Esophagus muscularis mucosa (tissue), 4 donors: ENCODE data around the gene MOCOS. TPM values are rescaled to one million over a fixed set of nuclear protein-coding genes. Genes with fewer than 3 reads are reported as not detected.
A peak's percentile ranks its signal among the peaks of the same experiment; 100 is the strongest.

Experiments
- DNase-seq: peaks from one replicate; pipeline ENCODE4 v3.0.0-alpha.2; 2017; ENCODE audit errors: extremely low spot score
- H3K27ac ChIP-seq, 4 donors: fragments of 200-600 bp; sonication (generic); replicated peaks in 1 of 4; 1 replicate in 3 of 4; 2 replicates in 1 of 4; pipeline ENCODE4 v1.5.1; 2016 to 2019; ENCODE audit warnings: mild to moderate bottlenecking in 1 of 4
- H3K27me3 ChIP-seq, 4 donors: fragments of 200-600 bp; sonication (generic); one replicate each; pipeline versions ENCODE4 v1.5.1 to v1.6.0; 2016 to 2019
- H3K36me3 ChIP-seq, 4 donors: fragments of 200-600 bp; sonication (generic); one replicate each; pipeline ENCODE4 v1.5.1; 2016 to 2019
- H3K4me1 ChIP-seq, 4 donors: fragments of 200-600 bp; sonication (generic); one replicate each; pipeline ENCODE4 v1.5.1; 2016 to 2019
- H3K4me3 ChIP-seq, 4 donors: fragments of 200-600 bp; sonication (generic); 1 replicate in 2 of 4; 2 replicates in 2 of 4; pipeline ENCODE4 v1.5.1; 2016 to 2019; ENCODE audit warnings: mild to moderate bottlenecking in 4 of 4, moderate library complexity in 1 of 4
- H3K9me3 ChIP-seq, 4 donors: fragments of 200-600 bp; sonication (generic); 1 replicate in 3 of 4; 2 replicates in 1 of 4; pipeline ENCODE4 v1.5.1; 2016 to 2019
- EP300 ChIP-seq: sonication (generic); formaldehyde crosslinking; IDR thresholded peaks from one replicate; pipeline ENCODE4 v1.6.1; 2017; ENCODE audit warnings: antibody characterized with exemption
- POLR2A ChIP-seq: fragments of 450-650 bp; IDR thresholded peaks from one replicate; pipeline ENCODE4 v1.6.1; 2017; ENCODE audit warnings: antibody characterized with exemption, moderate library complexity, mild to moderate bottlenecking, low read depth
- POLR2AphosphoS5 ChIP-seq, 2 donors: sonication (generic); formaldehyde crosslinking; IDR thresholded peaks; one replicate each; pipeline ENCODE4 v1.6.1; 2017; ENCODE audit warnings: antibody characterized with exemption in 2 of 2
- WGBS: methylation state at CpG from one replicate; pipeline ENCODE4 v1.1.5; 2018; 5-methylcytosine and 5-hydroxymethylcytosine counted together
- intact Hi-C: fragments of 100-400 bp; cut with DNase I; formaldehyde crosslinking; loops from one replicate; pipeline ENCODE4 v1.15.1; 2023
- total RNA-seq, 4 donors: library from RNA; depleted of rRNA; stranded (reverse); fragments of >200 nt; gene quantifications; one replicate each; pipeline versions ENCODE4 v1.1.0 to v1.2.1, GENCODE V29; 2016
- TF ChIP-seq, protein P1 (sequence below), 3 experiments: fragments of 200-600 bp in 2 of 3; fragments of 450-650 bp in 1 of 3; sonication (generic) in 2 of 3; IDR thresholded peaks; one replicate each; pipeline ENCODE4 v1.5.1; 2017 to 2019; ENCODE audit warnings: antibody characterized with exemption in 3 of 3, mild to moderate bottlenecking in 2 of 3, moderate library complexity in 1 of 3

Gene MOCOS
- total RNA-seq, 4 donors from 2014 or later: 0.98 to 1.7 (median 1.4) TPM

DNA sequence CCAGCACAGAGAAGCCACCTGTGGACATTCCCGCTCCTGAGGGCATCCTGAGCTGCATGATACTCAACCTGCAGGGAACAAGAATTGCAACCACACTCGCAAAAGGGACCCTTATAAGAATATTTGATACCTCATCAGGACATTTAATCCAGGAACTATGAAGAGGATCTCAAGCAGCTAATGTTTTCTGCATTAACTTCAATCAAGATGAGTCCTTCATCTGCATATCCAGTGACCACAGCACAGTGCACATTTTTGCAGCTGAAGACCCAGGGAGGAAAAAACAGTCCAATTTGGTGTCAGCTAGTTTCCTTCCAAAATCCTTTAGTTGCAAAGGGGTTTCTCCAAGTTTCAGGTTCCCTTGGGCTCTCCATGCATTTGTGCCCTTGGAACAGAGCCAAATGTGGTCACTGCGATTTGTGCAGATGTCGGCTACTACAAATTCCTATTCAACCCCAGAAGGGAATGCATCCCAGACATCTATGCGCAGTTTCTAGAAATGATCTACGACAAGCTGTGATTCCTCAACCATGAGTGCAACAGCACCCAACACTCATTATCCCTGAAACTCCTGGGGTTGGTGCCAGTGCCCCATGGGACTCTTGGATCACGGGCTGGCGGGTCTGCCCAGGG, 86.9 kb downstream of the MOCOS start:
- 92% methylated on average over 8 of the region's 8 CpGs for WGBS
- Histone ChIP-seq H3K27ac (no peak overlapping the region), H3K4me1 (no peaks in the 10 kb centered on the region), H3K27me3 (peaks cover 0 to 12% (median 0%) of the 10 kb centered on the region in 4 donors), H3K9me3 (no peaks in the 10 kb centered on the region), H3K4me3 (no peak overlapping the region), H3K36me3 (no peaks in the 10 kb centered on the region)
- DNase-seq: peak; percentile 34
- TF ChIP-seq, protein P1, sequence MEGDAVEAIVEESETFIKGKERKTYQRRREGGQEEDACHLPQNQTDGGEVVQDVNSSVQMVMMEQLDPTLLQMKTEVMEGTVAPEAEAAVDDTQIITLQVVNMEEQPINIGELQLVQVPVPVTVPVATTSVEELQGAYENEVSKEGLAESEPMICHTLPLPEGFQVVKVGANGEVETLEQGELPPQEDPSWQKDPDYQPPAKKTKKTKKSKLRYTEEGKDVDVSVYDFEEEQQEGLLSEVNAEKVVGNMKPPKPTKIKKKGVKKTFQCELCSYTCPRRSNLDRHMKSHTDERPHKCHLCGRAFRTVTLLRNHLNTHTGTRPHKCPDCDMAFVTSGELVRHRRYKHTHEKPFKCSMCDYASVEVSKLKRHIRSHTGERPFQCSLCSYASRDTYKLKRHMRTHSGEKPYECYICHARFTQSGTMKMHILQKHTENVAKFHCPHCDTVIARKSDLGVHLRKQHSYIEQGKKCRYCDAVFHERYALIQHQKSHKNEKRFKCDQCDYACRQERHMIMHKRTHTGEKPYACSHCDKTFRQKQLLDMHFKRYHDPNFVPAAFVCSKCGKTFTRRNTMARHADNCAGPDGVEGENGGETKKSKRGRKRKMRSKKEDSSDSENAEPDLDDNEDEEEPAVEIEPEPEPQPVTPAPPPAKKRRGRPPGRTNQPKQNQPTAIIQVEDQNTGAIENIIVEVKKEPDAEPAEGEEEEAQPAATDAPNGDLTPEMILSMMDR (IDR thresholded peaks at IDR 0.05): no peak
- TF ChIP-seq POLR2AphosphoS5 (IDR thresholded peaks at IDR 0.05) (no peak), EP300 (no peak), POLR2A (no peak)
- intact Hi-C loops: no loop called here

DNA sequence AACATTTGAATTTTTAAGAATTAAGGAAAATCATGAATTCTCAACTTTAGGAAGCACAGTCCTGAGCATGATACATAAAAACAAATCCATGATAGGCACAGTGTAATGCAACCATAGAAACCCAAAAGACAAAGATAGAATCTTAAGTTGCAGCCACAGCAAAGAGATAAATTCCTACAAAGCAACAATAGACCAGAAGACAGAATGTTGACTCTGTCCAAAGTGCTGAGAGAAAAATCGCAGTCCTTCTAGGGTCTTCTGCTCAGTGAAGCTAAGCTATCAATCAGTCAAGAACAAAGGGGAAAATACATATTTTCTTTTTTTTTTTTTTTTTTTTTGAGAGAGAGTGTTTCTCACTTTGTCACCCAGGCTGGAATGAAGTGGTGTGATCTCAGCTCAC, 88.3 kb downstream of the MOCOS start:
- TF ChIP-seq EP300: no peak
- no peak for TF ChIP-seq POLR2A
- TF ChIP-seq, protein P1 (IDR thresholded peaks at IDR 0.05): no peak
- no peak for TF ChIP-seq POLR2AphosphoS5 (IDR thresholded peaks at IDR 0.05)

DNA sequence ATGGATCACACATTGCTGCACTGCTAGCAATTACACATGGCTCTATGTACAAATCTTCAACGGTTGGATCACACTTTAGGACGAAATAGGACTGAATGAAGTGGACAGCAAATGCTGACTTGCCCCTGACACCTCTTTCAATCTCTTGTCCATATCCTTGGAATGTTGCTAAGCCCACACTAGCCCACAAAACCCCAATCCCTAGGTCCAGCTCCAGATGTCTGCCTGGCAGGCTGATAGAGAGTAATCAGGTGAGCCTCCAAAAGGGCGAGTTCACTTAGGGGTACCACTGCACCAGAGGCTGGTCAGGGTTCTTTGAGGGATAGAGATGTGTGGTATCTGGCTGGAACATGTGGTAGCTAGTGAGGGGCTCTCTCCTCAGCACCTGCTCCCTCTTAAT, 91.7 kb downstream of the MOCOS start:
- Histone ChIP-seq H3K36me3 (no peaks in the 10 kb centered on the region), H3K4me3 (no peak overlapping the region), H3K27ac (no peak overlapping the region), H3K27me3 (peaks cover 0 to 22% (median 0%) of the 10 kb centered on the region in 4 donors), H3K9me3 (no peaks in the 10 kb centered on the region), H3K4me1 (no peaks in the 10 kb centered on the region)
- intact Hi-C loops: no loop called here
- 52% methylated on average over 3 of the region's 3 CpGs for WGBS
- peak; percentile 64 for DNase-seq
- TF ChIP-seq POLR2AphosphoS5 (IDR thresholded peaks at IDR 0.05): no peak
- TF ChIP-seq POLR2A: no peak
- TF ChIP-seq, protein P1 (IDR thresholded peaks at IDR 0.05): no peak

More for the DNA sequence above, 88.3 kb downstream of the MOCOS start:
- H3K27ac ChIP-seq: no peak overlapping the region
- no peak for DNase-seq
- H3K4me3 ChIP-seq: no peak overlapping the region
- H3K4me1 ChIP-seq: no peaks in the 10 kb centered on the region
- H3K27me3 ChIP-seq: peaks cover 0 to 12% (median 0%) of the 10 kb centered on the region in 4 donors
- intact Hi-C loops: no loop called here
- no peaks in the 10 kb centered on the region for H3K9me3 ChIP-seq
- 97% methylated on average over 1 of the region's 1 CpG for WGBS
- H3K36me3 ChIP-seq: no peaks in the 10 kb centered on the region

DNA sequence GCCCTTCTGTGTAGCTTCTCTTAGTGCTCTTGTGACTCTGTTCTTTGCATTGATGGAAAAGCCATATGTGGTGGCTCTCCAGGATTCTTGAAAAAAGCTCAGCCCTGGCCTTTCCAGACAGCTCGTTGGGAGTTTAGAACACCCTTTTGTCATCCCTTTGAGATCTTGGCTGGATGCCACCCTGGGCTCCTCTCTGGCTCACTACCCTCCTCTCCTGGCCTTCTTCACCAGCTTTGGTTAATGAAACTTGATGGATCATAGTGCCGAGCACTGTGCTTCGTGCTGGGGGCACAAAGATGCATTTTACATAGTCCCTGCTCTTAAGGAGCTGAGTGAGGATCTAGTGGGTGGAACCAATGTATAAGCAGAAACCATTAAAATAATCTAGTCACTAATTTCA, 94.6 kb downstream of the MOCOS start:
- Histone ChIP-seq H3K9me3 (no peaks in the 10 kb centered on the region), H3K36me3 (no peaks in the 10 kb centered on the region), H3K4me1 (no peaks in the 10 kb centered on the region), H3K27me3 (peaks cover 0 to 14% (median 0%) of the 10 kb centered on the region in 4 donors), H3K27ac (no peak overlapping the region), H3K4me3 (no peak overlapping the region)
- TF ChIP-seq POLR2AphosphoS5 (IDR thresholded peaks at IDR 0.05): no peak
- TF ChIP-seq POLR2A: no peak
- WGBS: 49% methylated on average over 3 of the region's 3 CpGs
- DNase-seq: peak; percentile 70
- intact Hi-C loops: loop anchor here (5.0 kb wide), 1 partner anchor 525 kb away; no protein-coding TSS in a partner anchor

DNA sequence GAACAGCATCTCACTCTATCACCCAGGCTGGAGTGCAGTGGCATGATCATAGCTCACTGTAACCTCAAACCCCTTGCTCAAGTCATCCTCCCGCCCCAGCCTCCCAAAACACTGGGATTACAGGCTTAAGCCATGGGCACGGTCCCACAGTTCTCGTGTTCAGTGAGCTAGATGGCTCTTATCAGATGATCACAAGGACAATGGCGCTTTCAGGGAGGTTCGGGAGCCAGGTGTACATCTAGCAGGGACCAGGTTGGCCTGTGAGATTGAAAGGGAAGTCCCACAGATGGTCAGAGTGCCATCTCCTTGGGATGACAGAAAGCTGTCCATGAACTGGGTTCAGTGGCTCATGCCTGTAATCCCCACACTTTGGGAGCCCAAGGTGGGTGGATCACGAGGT, 96.2 kb downstream of the MOCOS start:
- Histone ChIP-seq H3K27ac (no peak overlapping the region), H3K36me3 (no peaks in the 10 kb centered on the region), H3K9me3 (no peaks in the 10 kb centered on the region), H3K4me3 (no peak overlapping the region), H3K27me3 (peaks cover 0 to 14% (median 0%) of the 10 kb centered on the region in 4 donors), H3K4me1 (no peaks in the 10 kb centered on the region)
- DNase-seq: peak; percentile 64
- TF ChIP-seq, protein P1 (IDR thresholded peaks at IDR 0.05): no peak
- no peak for TF ChIP-seq EP300
- TF ChIP-seq POLR2A: no peak
- TF ChIP-seq POLR2AphosphoS5 (IDR thresholded peaks at IDR 0.05): no peak
- WGBS: 90% methylated on average over 6 of the region's 6 CpGs
- intact Hi-C loops: loop anchor here (5.0 kb wide), 1 partner anchor 526 kb away; no protein-coding TSS in a partner anchor
